ENCODE measurements around the gene SMOC1.

SMOC1 gene

GRCh38 chr14:69861025-69861569 is 18.1 kb upstream of the SMOC1 start:
- no peak for DNase-seq (ENCODE audit: low read depth, low spot score)

- no peak for DNase-seq (ENCODE audit: low read depth, low spot score)
These were observed 16.1 kb upstream of the SMOC1 start for GRCh38 chr14:69863083-69863482.

GRCh38 chr14:69865701-69866365 is 13.4 kb upstream of the SMOC1 start:
- DNase-seq (ENCODE audit: low read depth, low spot score) = no peak

- DNase-seq (ENCODE audit: low read depth, low spot score) = no peak
These were observed 10.8 kb upstream of the SMOC1 start for GRCh38 chr14:69868363-69868963.

- no peak for DNase-seq (ENCODE audit: low read depth, low spot score)
These were observed 8.6 kb upstream of the SMOC1 start for GRCh38 chr14:69870613-69871012.

GRCh38 chr14:69873877-69874780 is 5.1 kb upstream of the SMOC1 start:
- DNase-seq (ENCODE audit: low read depth, low spot score) = no peak

- DNase-seq (ENCODE audit: low read depth, low spot score) = no peak
These were observed 2.9 kb upstream of the SMOC1 start for GRCh38 chr14:69876221-69876847.

GRCh38 chr14:69876848-69877306 is 2.3 kb upstream of the SMOC1 start:
- no peak for DNase-seq (ENCODE audit: low read depth, low spot score)

- DNase-seq (ENCODE audit: low read depth, low spot score) = no peak
These were observed 1.7 kb upstream of the SMOC1 start for GRCh38 chr14:69877492-69877891.

GRCh38 chr14:69878251-69878650 is 965 bp upstream of the SMOC1 start:
- DNase-seq (ENCODE audit: low read depth, low spot score) = no peak

- no peak for DNase-seq (ENCODE audit: low read depth, low spot score)
These were observed 850 bp downstream of the SMOC1 start for GRCh38 chr14:69880044-69880487.

GRCh38 chr14:69880893-69881292 is 1.7 kb downstream of the SMOC1 start:
- no peak for DNase-seq (ENCODE audit: low read depth, low spot score)

- no peak for DNase-seq (ENCODE audit: low read depth, low spot score)
These were observed 3.1 kb downstream of the SMOC1 start for GRCh38 chr14:69882116-69882864.

- DNase-seq (ENCODE audit: low read depth, low spot score) = no peak
These were observed 3.7 kb downstream of the SMOC1 start for GRCh38 chr14:69882915-69883314.

- no peak for DNase-seq (ENCODE audit: low read depth, low spot score)
These were observed 7.4 kb downstream of the SMOC1 start for GRCh38 chr14:69886453-69887242.

- DNase-seq (ENCODE audit: low read depth, low spot score) = no peak
These were observed 8.8 kb downstream of the SMOC1 start for GRCh38 chr14:69887740-69888657.

GRCh38 chr14:69891422-69891821 is 12.2 kb downstream of the SMOC1 start:
- no peak for DNase-seq (ENCODE audit: low read depth, low spot score)

GRCh38 chr14:69895109-69895508 is 15.9 kb downstream of the SMOC1 start:
- no peak for DNase-seq (ENCODE audit: low read depth, low spot score)

- no peak for DNase-seq (ENCODE audit: low read depth, low spot score)
These were observed 16.9 kb downstream of the SMOC1 start for GRCh38 chr14:69896080-69896479.
